ENCODE results near the gene HMGN3.

DNA sequence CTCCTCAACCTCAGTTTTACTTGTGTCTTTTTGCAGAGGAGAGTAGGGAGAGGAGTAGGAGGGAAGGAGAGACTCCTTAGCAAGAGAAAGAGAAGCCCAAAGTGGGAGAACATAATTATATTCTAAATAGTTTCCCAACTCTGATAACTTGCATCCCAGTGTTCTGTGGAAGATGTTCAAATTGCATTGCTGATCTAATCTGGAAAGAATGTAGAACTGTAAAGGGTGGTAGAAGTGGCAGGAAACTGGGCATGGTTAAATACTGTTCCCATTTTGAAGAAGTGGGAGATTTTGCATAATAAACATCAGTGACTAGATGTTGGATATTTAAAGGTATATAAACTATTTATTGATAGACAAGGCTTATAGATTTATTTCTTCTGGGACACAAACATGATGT lies 42.6 kb upstream of the HMGN3 start:
- TF ChIP-seq, protein P1, sequence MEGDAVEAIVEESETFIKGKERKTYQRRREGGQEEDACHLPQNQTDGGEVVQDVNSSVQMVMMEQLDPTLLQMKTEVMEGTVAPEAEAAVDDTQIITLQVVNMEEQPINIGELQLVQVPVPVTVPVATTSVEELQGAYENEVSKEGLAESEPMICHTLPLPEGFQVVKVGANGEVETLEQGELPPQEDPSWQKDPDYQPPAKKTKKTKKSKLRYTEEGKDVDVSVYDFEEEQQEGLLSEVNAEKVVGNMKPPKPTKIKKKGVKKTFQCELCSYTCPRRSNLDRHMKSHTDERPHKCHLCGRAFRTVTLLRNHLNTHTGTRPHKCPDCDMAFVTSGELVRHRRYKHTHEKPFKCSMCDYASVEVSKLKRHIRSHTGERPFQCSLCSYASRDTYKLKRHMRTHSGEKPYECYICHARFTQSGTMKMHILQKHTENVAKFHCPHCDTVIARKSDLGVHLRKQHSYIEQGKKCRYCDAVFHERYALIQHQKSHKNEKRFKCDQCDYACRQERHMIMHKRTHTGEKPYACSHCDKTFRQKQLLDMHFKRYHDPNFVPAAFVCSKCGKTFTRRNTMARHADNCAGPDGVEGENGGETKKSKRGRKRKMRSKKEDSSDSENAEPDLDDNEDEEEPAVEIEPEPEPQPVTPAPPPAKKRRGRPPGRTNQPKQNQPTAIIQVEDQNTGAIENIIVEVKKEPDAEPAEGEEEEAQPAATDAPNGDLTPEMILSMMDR (IDR thresholded peaks at IDR 0.05), result no peak
- TF ChIP-seq POLR2A (IDR thresholded peaks at IDR 0.05), result no peak

Measured in heart left ventricle (tissue), 13 donors.